Trophoblast cell (in vitro differentiated cells and primary cell): ENCODE measurements around the gene FAM131C.

Experiments used
- DNase-seq, 2 donors: peaks; one replicate each; pipeline ENCODE4 v3.0.0-alpha.2; 2016
- H2AFZ ChIP-seq: 2 replicates; pipeline ENCODE4 v1.6.1; 2013; ENCODE audit warnings: low read length, moderate library complexity, mild to moderate bottlenecking; ENCODE audit not compliant: insufficient read depth, poor library complexity
- H2AK5ac ChIP-seq: 2 replicates; pipeline ENCODE4 v1.6.1; 2013; ENCODE audit warnings: mild to moderate bottlenecking, low read length
- H2BK120ac ChIP-seq: 2 replicates; pipeline ENCODE4 v1.6.1; 2013; ENCODE audit warnings: low read length, mild to moderate bottlenecking, moderate library complexity; ENCODE audit not compliant: insufficient read depth, poor library complexity
- H2BK12ac ChIP-seq: 2 replicates; pipeline ENCODE4 v1.6.1; 2013; ENCODE audit warnings: mild to moderate bottlenecking, low read length, moderate library complexity
- H2BK5ac ChIP-seq: 2 replicates; pipeline ENCODE4 v1.6.1; 2013; ENCODE audit warnings: low read length, low read depth, moderate library complexity, mild to moderate bottlenecking; ENCODE audit not compliant: poor library complexity
- H3K14ac ChIP-seq: 2 replicates; pipeline ENCODE4 v1.6.1; 2013; ENCODE audit warnings: mild to moderate bottlenecking, low read length
- H3K18ac ChIP-seq: 2 replicates; pipeline ENCODE4 v1.6.1; 2013; ENCODE audit warnings: mild to moderate bottlenecking, low read length
- H3K23ac ChIP-seq: 2 replicates; pipeline ENCODE4 v1.6.1; 2013; ENCODE audit warnings: low read length
- H3K27ac ChIP-seq: 2 replicates; pipeline ENCODE4 v1.5.1; 2013; ENCODE audit warnings: low read depth, mild to moderate bottlenecking, inconsistent platforms, low read length, moderate library complexity
- H3K27me3 ChIP-seq: 2 replicates; pipeline ENCODE4 v1.6.1; 2013; ENCODE audit warnings: inconsistent platforms, mild to moderate bottlenecking, low read length, moderate library complexity; ENCODE audit not compliant: insufficient read depth
- H3K36me3 ChIP-seq, 2 experiments: 1 replicate in 1 of 2; 2 replicates in 1 of 2; pipeline ENCODE4 v1.6.1; 2013; ENCODE audit warnings: low read length in 2 of 2, mild to moderate bottlenecking in 2 of 2, moderate library complexity in 1 of 2; ENCODE audit not compliant: insufficient read depth in 2 of 2, control insufficient read depth in 1 of 2
- H3K4ac ChIP-seq: 2 replicates; pipeline ENCODE4 v1.6.1; 2013; ENCODE audit warnings: low read depth, mild to moderate bottlenecking, low read length, moderate library complexity
- H3K4me1 ChIP-seq, 2 experiments: 1 replicate in 1 of 2; 2 replicates in 1 of 2; pipeline ENCODE4 v1.6.1; 2013; ENCODE audit warnings: low read length in 2 of 2, mild to moderate bottlenecking in 2 of 2, moderate library complexity in 1 of 2; ENCODE audit not compliant: insufficient read depth in 2 of 2, control insufficient read depth in 1 of 2
- H3K4me2 ChIP-seq: 2 replicates; pipeline ENCODE4 v1.6.1; 2013; ENCODE audit warnings: inconsistent platforms, mild to moderate bottlenecking, low read length, moderate library complexity
- H3K4me3 ChIP-seq: 2 replicates; pipeline ENCODE4 v1.5.1; 2013; ENCODE audit warnings: mild to moderate bottlenecking, low read depth, low read length, inconsistent platforms
- H3K79me1 ChIP-seq: one replicate; pipeline ENCODE4 v1.6.1; 2013; ENCODE audit warnings: low read length
- H3K79me2 ChIP-seq: 2 replicates; pipeline ENCODE4 v1.6.1; 2013; ENCODE audit warnings: low read length, mild to moderate bottlenecking; ENCODE audit not compliant: control insufficient read depth, insufficient read depth, poor library complexity
- H3K9ac ChIP-seq: 2 replicates; pipeline ENCODE4 v1.6.1; 2013; ENCODE audit warnings: mild to moderate bottlenecking, low read length
- H3K9me3 ChIP-seq: 2 replicates; pipeline ENCODE4 v1.6.1; 2013; ENCODE audit warnings: low read depth, mild to moderate bottlenecking, control low read depth, inconsistent platforms, low read length; ENCODE audit not compliant: insufficient read depth
- H4K12ac ChIP-seq: 2 replicates; pipeline ENCODE4 v1.6.1; 2013; ENCODE audit warnings: low read depth, mild to moderate bottlenecking, low read length, moderate library complexity
- H4K8ac ChIP-seq: 2 replicates; pipeline ENCODE4 v1.6.1; 2013; ENCODE audit warnings: low read depth, mild to moderate bottlenecking, low read length, moderate library complexity
- H4K91ac ChIP-seq: one replicate; pipeline ENCODE4 v1.6.1; 2013; ENCODE audit warnings: low read depth, mild to moderate bottlenecking, low read length, moderate library complexity
- WGBS: extraction: QIAGEN DNeasy Blood & Tissue Kit; methylation state at CpG from one replicate; pipeline ENCODE4 v1.1.7; 2013; ENCODE audit warnings: missing lambda C conversion rate; ENCODE audit not compliant: insufficient read length, insufficient coverage; ENCODE audit errors: extremely low coverage; 5-methylcytosine and 5-hydroxymethylcytosine counted together

FAM131C gene

DNA sequence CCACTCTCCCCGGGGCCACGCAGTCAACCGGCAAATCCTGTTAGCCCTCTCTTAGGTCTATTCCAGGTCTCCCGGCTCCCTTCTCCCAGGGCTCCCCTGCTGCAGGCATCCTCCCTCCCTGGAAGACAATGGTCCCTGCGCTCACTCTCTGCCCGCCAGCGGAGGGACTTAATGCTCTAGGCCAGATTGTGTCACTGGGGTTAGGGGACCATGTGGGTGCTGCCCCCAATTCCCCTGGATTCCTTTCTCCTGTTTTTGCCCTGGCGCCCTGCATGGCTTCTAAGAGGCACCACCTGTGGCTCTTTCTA lies 8.2 kb downstream of the FAM131C start:
- DNase-seq: no peak
- no peak overlapping the region for H2BK12ac ChIP-seq
- H3K14ac ChIP-seq: no peak overlapping the region
- H2BK120ac ChIP-seq: no peak overlapping the region
- no peaks in the 10 kb centered on the region for H3K79me1 ChIP-seq
- H3K4ac ChIP-seq: no peak overlapping the region
- H3K27ac ChIP-seq: no peak overlapping the region
- no peak overlapping the region for H3K23ac ChIP-seq
- no CpG with 5 or more reads among the region's 8 CpGs for WGBS
- H4K91ac ChIP-seq: no peak overlapping the region
- no peak overlapping the region for H3K4me3 ChIP-seq
- no peak overlapping the region for H2BK5ac ChIP-seq
- no peaks in the 10 kb centered on the region for H3K9me3 ChIP-seq
- no peak overlapping the region for H3K18ac ChIP-seq
- H4K12ac ChIP-seq: no peak overlapping the region
- H3K9ac ChIP-seq: no peak overlapping the region
- H3K4me2 ChIP-seq: no peak overlapping the region
- H2AFZ ChIP-seq: no peak overlapping the region
- H4K8ac ChIP-seq: no peak overlapping the region
- H3K4me1 ChIP-seq: peaks cover 0 to 8% of the 10 kb centered on the region in 2 experiments
- no peaks in the 10 kb centered on the region for H3K36me3 ChIP-seq
- no peaks in the 10 kb centered on the region for H3K79me2 ChIP-seq
- no peaks in the 10 kb centered on the region for H3K27me3 ChIP-seq
- H2AK5ac ChIP-seq: no peak overlapping the region

DNA sequence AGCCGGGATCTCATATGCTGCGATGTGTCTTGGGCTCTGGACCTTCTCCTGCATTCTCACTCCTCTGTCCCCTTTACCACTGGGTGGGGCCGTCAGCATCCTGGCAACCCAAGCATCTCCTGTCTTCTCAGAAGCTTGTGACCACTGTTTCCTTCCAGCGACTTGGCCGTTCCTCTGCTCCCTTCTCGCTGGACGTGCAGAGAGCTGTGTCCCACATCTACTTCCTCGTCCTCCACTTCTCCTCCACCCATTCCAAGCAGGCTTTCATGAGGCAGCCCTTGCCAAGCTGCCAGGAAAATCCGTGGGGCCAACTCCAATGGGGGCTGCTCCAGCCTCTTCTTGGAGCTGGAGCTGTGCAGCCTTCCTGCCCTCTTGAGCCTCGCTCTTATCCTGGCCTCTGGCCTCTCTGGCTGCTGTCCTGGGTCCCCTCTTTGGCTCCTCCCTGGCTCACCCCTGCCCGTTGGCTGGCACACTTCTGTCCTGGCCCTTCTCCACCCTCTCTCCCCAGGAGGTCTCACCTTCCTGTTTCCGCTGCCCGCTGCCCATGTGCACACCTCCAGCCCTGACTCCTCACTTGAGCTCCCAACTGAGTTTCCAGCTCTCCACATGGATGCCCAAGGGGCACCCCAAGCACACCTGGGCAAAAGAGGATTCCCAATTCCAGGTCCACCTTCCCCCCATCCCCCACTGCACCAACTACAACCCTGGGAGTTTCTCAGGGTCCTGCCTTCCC lies 8.7 kb downstream of the FAM131C start:
- Histone ChIP-seq H3K23ac (no peak overlapping the region), H3K9ac (no peak overlapping the region), H3K14ac (no peak overlapping the region), H2AFZ (no peak overlapping the region), H2AK5ac (no peak overlapping the region), H3K36me3 (no peaks in the 10 kb centered on the region), H4K8ac (no peak overlapping the region), H4K12ac (no peak overlapping the region), H2BK120ac (no peak overlapping the region), H3K9me3 (no peaks in the 10 kb centered on the region), H3K4ac (no peak overlapping the region), H2BK12ac (no peak overlapping the region), H3K27me3 (no peaks in the 10 kb centered on the region), H4K91ac (no peak overlapping the region), H3K79me2 (no peaks in the 10 kb centered on the region), H3K4me3 (no peak overlapping the region), H3K27ac (no peak overlapping the region), H2BK5ac (no peak overlapping the region), H3K79me1 (no peaks in the 10 kb centered on the region), H3K4me2 (no peak overlapping the region), H3K4me1 (peaks cover 0 to 8% of the 10 kb centered on the region in 2 experiments), H3K18ac (no peak overlapping the region)
- no peak for DNase-seq
- no CpG with 5 or more reads among the region's 13 CpGs for WGBS

DNA sequence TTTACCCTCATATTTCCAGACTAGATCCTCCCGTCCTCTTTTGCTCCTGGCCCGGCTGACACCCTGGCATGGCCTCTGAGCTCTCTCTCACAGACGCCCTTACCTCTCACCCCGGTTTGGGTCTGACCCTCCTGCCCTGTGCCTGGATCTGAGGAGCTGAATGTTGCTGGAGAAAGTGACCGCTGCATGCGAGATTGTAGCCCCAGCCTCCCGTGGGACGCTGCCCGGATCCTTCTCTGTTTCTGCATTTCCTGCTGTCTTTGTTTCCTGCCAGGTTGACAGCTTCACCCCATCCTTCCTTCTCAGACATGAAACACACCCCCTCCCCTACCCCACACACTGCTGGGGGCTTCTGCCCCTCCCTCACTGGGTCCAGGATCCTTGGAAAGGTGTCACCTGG lies 9.5 kb downstream of the FAM131C start:
- no peak overlapping the region for H2BK12ac ChIP-seq

DNA sequence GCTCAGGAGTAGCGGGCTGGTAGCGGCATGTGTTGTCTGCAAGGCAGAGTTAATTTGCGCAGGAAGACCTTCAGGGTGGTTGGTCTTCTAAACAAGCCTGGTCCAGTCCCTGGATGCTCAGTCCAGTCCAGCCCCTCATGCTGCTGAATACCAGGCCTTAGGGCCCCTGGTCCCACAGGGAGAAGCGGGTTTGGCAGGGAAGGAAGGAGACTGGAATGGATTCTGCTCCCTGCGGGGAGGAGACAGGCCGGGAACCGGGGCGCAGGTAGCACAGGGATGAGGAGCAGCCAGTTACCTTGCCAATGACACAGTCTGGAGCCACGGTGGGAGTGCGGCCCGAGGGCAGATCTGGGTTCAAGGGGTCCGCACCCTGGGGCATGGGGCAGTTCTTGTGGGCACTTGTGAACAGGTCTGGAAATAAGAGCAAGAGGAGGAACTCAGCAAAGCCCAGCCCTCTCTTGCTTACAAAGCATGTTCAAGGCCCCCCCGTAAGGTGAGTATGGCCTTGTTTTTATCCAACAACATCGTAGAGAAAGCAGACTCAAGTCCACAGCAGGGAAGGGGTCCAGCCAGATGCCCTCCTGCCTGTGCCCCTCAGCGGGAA lies 10.1 kb downstream of the FAM131C start:
- DNase-seq: no peak
- H2BK5ac ChIP-seq: no peak overlapping the region
- no peak overlapping the region for H3K4ac ChIP-seq
- H2AFZ ChIP-seq: no peak overlapping the region
- H2BK12ac ChIP-seq: no peak overlapping the region
- H3K36me3 ChIP-seq: no peaks in the 10 kb centered on the region
- no peaks in the 10 kb centered on the region for H3K27me3 ChIP-seq
- no peak overlapping the region for H3K4me2 ChIP-seq
- H3K9ac ChIP-seq: no peak overlapping the region
- H3K4me1 ChIP-seq: peaks cover 0 to 8% of the 10 kb centered on the region in 2 experiments
- no peaks in the 10 kb centered on the region for H3K79me2 ChIP-seq
- no peaks in the 10 kb centered on the region for H3K9me3 ChIP-seq
- no peak overlapping the region for H3K18ac ChIP-seq
- H3K4me3 ChIP-seq: no peak overlapping the region
- WGBS: no CpG with 5 or more reads among the region's 15 CpGs
- no peak overlapping the region for H3K14ac ChIP-seq
- H2AK5ac ChIP-seq: no peak overlapping the region
- no peaks in the 10 kb centered on the region for H3K79me1 ChIP-seq
- no peak overlapping the region for H3K23ac ChIP-seq
- no peak overlapping the region for H4K8ac ChIP-seq
- H4K12ac ChIP-seq: no peak overlapping the region
- no peak overlapping the region for H3K27ac ChIP-seq
- no peak overlapping the region for H4K91ac ChIP-seq
- no peak overlapping the region for H2BK120ac ChIP-seq

More for the DNA sequence above, 9.5 kb downstream of the FAM131C start:
- H3K4me2 ChIP-seq: no peak overlapping the region
- no peak overlapping the region for H3K23ac ChIP-seq
- H3K4me3 ChIP-seq: no peak overlapping the region
- H4K8ac ChIP-seq: no peak overlapping the region
- H3K18ac ChIP-seq: no peak overlapping the region
- H3K79me2 ChIP-seq: no peaks in the 10 kb centered on the region
- no peak overlapping the region for H4K12ac ChIP-seq
- no peak overlapping the region for H3K9ac ChIP-seq
- no peak overlapping the region for H2BK5ac ChIP-seq
- H2AFZ ChIP-seq: no peak overlapping the region
- no peaks in the 10 kb centered on the region for H3K79me1 ChIP-seq
- H3K9me3 ChIP-seq: no peaks in the 10 kb centered on the region
- H3K27me3 ChIP-seq: no peaks in the 10 kb centered on the region
- no peak for DNase-seq
- no peak overlapping the region for H3K4ac ChIP-seq
- no CpG with 5 or more reads among the region's 9 CpGs for WGBS
- no peaks in the 10 kb centered on the region for H3K36me3 ChIP-seq
- H2BK120ac ChIP-seq: no peak overlapping the region
- no peak overlapping the region for H2AK5ac ChIP-seq
- H3K27ac ChIP-seq: no peak overlapping the region
- H4K91ac ChIP-seq: no peak overlapping the region
- H3K4me1 ChIP-seq: peaks cover 0 to 8% of the 10 kb centered on the region in 2 experiments
- no peak overlapping the region for H3K14ac ChIP-seq
